Measurements from ENCODE around the gene ZYX. TPM values are rescaled to one million over a fixed set of nuclear protein-coding genes. Genes with fewer than 3 reads are reported as not detected.

ZYX gene
- total RNA-seq, 4 donors from 2014 or later, result 57.5 to 96.9 (median 72.7) TPM

GRCh38 chr7:143394777-143395176, 13.6 kb downstream of the ZYX start:
- H3K4me3 ChIP-seq, result no peak overlapping the region
- H3K4me1 ChIP-seq, result peaks cover 4 to 59% (median 34%) of the 10 kb centered on the region in 4 donors
- no peak for DNase-seq (ENCODE audit: low spot score in 2 of 2)
- H3K27me3 ChIP-seq, result no peaks in the 10 kb centered on the region
- TF ChIP-seq CTCF (IDR thresholded peaks at IDR 0.05) (no peak), POLR2A (IDR thresholded peaks at IDR 0.05) (no peak), EP300 (IDR thresholded peaks at IDR 0.05) (no peak)
- H3K9me3 ChIP-seq, result no peaks in the 10 kb centered on the region
- H3K27ac ChIP-seq, result no peak overlapping the region
- 87 to 90% methylated on average over 6 of the region's 6 CpGs for WGBS, 2 donors
- H3K36me3 ChIP-seq, result peaks cover 0 to 12% (median 7%) of the 10 kb centered on the region in 3 donors

GRCh38 chr7:143395187-143396149, 14.3 kb downstream of the ZYX start:
- Histone ChIP-seq H3K9me3 (no peaks in the 10 kb centered on the region), H3K4me3 (no peak overlapping the region), H3K4me1 (peaks cover 4 to 52% (median 34%) of the 10 kb centered on the region in 4 donors), H3K27me3 (no peaks in the 10 kb centered on the region), H3K36me3 (peaks cover 0 to 6% (median 5%) of the 10 kb centered on the region in 3 donors), H3K27ac (no peak overlapping the region)
- DNase-seq (ENCODE audit: low spot score in 2 of 2), result no peak
- no peak for TF ChIP-seq EP300 (IDR thresholded peaks at IDR 0.05)
- TF ChIP-seq CTCF (IDR thresholded peaks at IDR 0.05), result peak in 2 of 5 experiments; percentile 18 to 26
- WGBS, 2 donors, result 48 to 62% methylated on average over 19 to 21 of the region's 21 CpGs

GRCh38 chr7:143396182-143396581, 15.0 kb downstream of the ZYX start:
- no peaks in the 10 kb centered on the region for H3K9me3 ChIP-seq
- H3K27me3 ChIP-seq, result no peaks in the 10 kb centered on the region
- no peak overlapping the region for H3K4me3 ChIP-seq
- DNase-seq (ENCODE audit: low spot score in 2 of 2), result no peak
- H3K36me3 ChIP-seq, result no peaks in the 10 kb centered on the region
- WGBS, 2 donors, result 81 to 86% methylated on average over 7 of the region's 7 CpGs
- TF ChIP-seq EP300 (IDR thresholded peaks at IDR 0.05), result no peak
- no peak for TF ChIP-seq CTCF (IDR thresholded peaks at IDR 0.05)
- TF ChIP-seq POLR2A (IDR thresholded peaks at IDR 0.05), result no peak
- peaks cover 4 to 45% (median 27%) of the 10 kb centered on the region in 4 donors for H3K4me1 ChIP-seq
- H3K27ac ChIP-seq, result no peak overlapping the region

GRCh38 chr7:143396625-143397556, 15.7 kb downstream of the ZYX start:
- Histone ChIP-seq H3K27ac (no peak overlapping the region), H3K36me3 (no peaks in the 10 kb centered on the region), H3K4me3 (no peak overlapping the region), H3K27me3 (no peaks in the 10 kb centered on the region), H3K9me3 (no peaks in the 10 kb centered on the region), H3K4me1 (peaks cover 0 to 38% (median 20%) of the 10 kb centered on the region in 4 donors)
- DNase-seq (ENCODE audit: low spot score in 2 of 2), result no peak
- 88 to 92% methylated on average over 27 of the region's 28 CpGs for WGBS, 2 donors
- TF ChIP-seq CTCF (IDR thresholded peaks at IDR 0.05) (no peak), EP300 (IDR thresholded peaks at IDR 0.05) (no peak), POLR2A (IDR thresholded peaks at IDR 0.05) (no peak)

All from tibial nerve (tissue), 4 donors.